Endometrium (tissue), 2 donors: Measurements from ENCODE around the gene HPCAL1.

ENCODE experiments used
- FAIRE-seq: peaks from 2 replicates; lab custom pipeline; 2012; peaks lifted over from hg19 to GRCh38; lab: Jason Lieb, UNC
- donor health status: control.
- donor health status: control.

Gene HPCAL1

DNA sequence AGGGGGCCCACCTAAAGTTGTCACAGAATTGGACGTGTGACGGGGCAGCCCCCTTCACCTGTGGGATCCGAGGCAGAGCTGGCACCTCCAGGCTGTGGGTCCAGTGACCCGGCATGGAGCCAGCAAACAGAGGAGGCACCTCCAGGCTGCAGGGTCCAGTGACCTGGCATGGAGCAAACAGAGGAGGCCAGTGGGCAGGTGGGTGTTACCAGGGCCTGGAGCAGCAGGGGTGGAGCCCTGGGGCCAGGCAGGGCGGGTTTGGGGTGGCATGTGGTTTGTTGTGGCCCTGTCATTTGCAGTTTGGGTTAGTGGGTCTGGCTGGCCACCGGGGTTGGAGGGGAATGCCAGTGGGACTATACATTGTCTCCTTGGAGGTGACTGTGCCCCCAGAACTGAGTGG, 68.2 kb downstream of the HPCAL1 start:
- FAIRE-seq = no peak

- FAIRE-seq = no peak
Observed at GRCh38 chr2:10371441-10372196, 68.9 kb downstream of the HPCAL1 start.

GRCh38 chr2:10372203-10372861, 69.6 kb downstream of the HPCAL1 start:
- FAIRE-seq = no peak

GRCh38 chr2:10372862-10373240, 70.1 kb downstream of the HPCAL1 start:
- no peak for FAIRE-seq

DNA sequence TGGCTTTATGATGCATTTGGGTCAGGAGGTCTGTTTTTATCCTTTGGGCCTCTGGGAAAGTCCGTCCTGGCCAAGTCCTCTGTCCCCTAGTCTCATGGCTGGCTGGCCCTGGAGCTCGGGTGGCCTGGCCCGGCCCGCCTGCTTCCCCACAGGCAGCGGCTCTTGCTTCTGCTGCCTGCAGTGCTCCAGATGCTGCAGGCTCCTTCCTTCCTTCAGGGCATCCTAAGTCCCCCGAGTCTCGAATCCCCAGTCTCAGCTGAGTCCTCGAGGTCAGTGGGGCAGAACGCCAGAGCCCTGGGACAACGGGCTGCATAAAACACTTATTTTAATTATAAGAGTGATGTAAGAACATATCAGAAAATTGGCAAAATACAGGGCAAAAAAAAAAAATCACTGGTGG, 71.2 kb downstream of the HPCAL1 start:
- FAIRE-seq = no peak

GRCh38 chr2:10374362-10374943, 71.7 kb downstream of the HPCAL1 start:
- no peak for FAIRE-seq

- FAIRE-seq = no peak
Observed at GRCh38 chr2:10375570-10376281, 73.0 kb downstream of the HPCAL1 start.

- FAIRE-seq = no peak
Observed at GRCh38 chr2:10377052-10377746, 74.5 kb downstream of the HPCAL1 start.

GRCh38 chr2:10377747-10378085, 75.0 kb downstream of the HPCAL1 start:
- FAIRE-seq = no peak

DNA sequence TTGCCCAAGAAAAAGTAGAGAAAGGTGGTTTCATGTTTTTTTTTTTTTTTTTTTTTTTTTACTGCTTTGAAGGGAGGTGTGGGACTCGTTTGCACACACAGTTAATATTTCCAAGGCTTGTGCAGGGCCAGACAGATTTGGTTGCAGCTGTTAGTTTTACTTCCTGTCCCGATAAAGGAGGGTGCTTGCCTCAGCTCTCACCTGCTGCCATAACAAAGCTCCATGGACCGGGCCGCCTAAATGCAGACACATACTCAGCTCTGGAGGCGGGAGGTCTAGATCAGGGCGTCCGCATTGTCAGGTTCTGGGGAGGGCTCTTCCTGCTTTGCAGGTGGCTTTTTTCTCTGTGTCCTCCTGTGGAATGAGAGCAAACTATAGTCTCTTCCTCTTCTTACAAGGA, 75.5 kb downstream of the HPCAL1 start:
- FAIRE-seq = no peak

- FAIRE-seq = no peak
Observed at GRCh38 chr2:10380048-10380926, 77.6 kb downstream of the HPCAL1 start.

GRCh38 chr2:10381997-10382353, 79.3 kb downstream of the HPCAL1 start:
- no peak for FAIRE-seq

DNA sequence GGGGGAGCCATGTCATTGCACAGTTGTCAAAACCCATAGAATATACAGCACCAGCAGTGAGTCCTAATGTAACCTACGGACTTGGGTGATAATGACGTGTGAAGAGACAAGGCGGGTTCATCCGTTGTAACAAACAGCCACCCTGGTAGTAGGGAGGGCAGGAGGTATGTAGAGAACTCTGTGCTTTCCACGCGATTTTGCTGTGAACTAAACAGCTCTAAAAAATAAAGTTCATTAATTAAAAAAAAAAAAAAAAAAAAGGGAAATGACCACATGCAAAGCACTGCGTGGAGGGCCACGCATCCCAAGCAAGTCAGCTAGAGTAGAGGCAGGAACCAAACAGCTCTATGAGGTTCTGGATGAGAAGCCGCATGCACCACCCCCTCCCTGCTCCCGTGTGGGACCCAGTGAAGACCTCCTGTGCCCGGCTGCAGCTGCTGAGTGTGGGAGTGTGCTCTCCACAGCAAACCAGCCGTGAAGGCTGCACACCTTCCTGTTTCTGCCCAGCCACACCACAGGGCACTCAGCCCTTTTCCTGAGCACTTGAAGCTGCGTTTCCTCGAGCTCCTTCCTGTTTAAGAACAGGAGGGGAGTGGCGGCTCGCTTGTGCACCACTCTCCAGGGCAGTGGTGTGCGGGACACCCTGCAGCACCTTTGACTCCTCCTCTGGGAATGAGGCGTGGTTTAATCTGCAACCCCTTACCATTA, 79.8 kb downstream of the HPCAL1 start:
- no peak for FAIRE-seq

GRCh38 chr2:10383960-10384734, 81.4 kb downstream of the HPCAL1 start:
- no peak for FAIRE-seq

- no peak for FAIRE-seq
Observed at GRCh38 chr2:10385501-10385900, 82.8 kb downstream of the HPCAL1 start.

- no peak for FAIRE-seq
Observed at GRCh38 chr2:10385933-10386773, 83.4 kb downstream of the HPCAL1 start.

GRCh38 chr2:10387033-10387432, 84.3 kb downstream of the HPCAL1 start:
- no peak for FAIRE-seq

DNA sequence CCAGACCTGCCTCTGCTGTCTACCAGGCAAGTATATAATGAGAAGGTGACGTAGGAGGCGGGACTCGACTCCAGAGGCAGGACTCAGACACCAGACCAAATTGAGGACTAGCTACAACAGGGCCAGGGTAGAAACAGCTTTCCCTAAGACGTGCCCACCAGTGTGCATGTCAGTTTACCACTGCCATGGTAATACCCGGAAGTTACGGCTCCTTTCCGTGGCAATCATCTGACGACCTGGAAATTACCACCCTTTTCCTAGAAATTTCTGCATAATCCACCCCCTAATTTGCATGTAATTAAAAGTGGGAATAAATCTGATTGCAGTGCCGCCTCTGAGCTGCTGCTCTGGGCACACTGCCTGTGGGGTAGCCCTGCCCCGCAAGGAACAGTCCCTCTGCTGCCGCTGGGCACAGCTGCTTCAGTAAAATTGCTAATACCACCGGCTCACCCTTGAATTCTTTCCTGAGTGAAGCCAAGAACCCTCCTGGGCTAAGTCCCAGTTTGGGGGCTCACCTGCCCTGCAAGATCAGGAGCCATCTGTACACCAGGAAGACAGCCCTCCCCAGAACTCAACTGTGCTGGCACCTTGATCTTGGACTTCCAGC, 86.4 kb downstream of the HPCAL1 start:
- no peak for FAIRE-seq

DNA sequence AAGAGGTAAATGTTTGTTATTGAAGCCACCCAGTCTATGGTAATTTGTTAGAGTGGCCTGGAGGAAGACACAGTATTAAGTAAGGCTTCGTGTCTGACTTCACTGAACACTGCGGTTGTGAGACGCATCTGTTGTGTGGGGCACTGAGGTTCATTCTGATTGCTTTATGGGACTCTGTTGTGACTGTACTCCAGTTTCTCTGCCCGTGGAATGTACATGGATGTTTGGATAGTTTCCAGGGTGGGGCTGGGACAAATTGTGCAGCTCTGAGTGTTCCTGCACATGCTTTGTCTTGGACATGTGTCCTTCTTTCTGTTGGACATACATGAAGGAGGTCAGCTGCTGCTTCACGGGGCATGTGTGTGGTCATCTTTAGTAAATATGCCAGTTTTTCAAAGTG, 86.9 kb downstream of the HPCAL1 start:
- no peak for FAIRE-seq
